NCI-H524 (cell line): ENCODE measurements around the gene ASIC4.
A peak's percentile ranks its signal among the peaks of the same experiment; 100 is the strongest.

Experiments used
- DNase-seq, 2 experiments: peaks; one replicate each; lab custom pipeline; 2025; lab: John Stamatoyannopoulos, UW

Gene ASIC4

GRCh38 chr2:219482674-219483405 is 31.4 kb upstream of the ASIC4 start:
- DNase-seq: no peak

- peak in 1 of 2 experiments; percentile 30 for DNase-seq
These were observed 30.6 kb upstream of the ASIC4 start for GRCh38 chr2:219483451-219484342.

DNA sequence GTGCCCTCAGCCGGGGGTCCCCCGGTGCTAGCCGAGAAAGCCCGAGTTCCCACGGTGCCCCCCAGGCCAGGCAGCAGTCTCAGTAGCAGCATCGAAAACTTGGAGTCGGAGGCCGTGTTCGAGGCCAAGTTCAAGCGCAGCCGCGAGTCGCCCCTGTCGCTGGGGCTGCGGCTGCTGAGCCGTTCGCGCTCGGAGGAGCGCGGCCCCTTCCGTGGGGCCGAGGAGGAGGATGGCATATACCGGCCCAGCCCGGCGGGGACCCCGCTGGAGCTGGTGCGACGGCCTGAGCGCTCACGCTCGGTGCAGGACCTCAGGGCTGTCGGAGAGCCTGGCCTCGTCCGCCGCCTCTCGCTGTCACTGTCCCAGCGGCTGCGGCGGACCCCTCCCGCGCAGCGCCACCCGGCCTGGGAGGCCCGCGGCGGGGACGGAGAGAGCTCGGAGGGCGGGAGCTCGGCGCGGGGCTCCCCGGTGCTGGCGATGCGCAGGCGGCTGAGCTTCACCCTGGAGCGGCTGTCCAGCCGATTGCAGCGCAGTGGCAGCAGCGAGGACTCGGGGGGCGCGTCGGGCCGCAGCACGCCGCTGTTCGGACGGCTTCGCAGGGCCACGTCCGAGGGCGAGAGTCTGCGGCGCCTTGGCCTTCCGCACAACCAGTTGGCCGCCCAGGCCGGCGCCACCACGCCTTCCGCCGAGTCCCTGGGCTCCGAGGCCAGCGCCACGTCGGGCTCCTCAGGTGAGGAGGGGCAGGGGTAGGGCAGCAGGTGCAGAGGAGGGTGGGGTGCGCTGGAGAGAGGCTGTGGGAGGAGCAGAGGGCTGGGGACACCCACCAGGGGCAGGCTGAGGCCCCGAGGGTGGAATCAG is 29.7 kb upstream of the ASIC4 start:
- DNase-seq: no peak

DNA sequence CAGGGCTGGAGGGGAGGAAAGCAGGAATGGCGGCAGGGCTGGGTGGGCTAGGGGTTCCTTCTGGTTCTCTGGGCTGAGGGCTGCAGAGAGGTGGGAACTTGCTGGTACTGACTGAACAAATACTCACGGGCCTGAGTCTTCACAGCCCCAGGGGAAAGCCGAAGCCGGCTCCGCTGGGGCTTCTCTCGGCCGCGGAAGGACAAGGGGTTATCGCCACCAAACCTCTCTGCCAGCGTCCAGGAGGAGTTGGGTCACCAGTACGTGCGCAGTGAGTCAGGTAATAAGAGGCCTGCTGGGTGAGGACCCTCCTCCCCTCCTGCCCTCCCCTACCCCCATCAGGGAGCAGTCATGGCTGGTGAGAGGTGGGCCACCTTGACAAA is 29.1 kb upstream of the ASIC4 start:
- no peak for DNase-seq

DNA sequence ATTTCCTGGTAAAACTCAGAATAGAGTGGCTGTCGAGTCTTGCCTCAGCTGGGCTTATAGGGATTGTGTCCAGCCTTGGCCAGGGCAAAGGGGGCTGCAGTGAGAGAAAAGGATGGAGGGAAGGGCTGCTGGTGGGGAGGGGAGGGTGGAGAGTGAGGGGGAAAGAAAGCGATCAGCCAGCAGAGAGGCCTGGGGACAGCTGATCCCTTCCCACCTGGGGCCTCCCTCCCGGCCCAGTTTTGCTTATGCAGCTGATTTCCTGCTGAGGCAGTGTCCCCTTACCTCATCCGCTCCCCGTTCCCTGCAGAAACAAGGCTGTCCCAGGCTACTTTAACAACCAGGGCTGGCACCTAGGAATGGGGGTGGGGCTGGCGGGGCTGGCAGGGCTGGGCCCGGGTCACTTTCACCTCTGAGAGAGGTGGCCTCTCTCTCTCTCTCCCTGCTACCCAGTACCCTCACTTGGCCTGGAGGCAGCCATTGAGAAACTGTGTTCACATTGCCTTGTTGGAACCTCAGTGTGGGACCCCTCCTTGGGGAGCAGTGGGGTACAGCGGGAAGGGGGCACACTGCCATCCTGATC is 27.8 kb upstream of the ASIC4 start:
- peak in 1 of 2 experiments; percentile 12 for DNase-seq

GRCh38 chr2:219488149-219488843 is 26.0 kb upstream of the ASIC4 start:
- no peak for DNase-seq

- no peak for DNase-seq
These were observed 25.5 kb upstream of the ASIC4 start for GRCh38 chr2:219488844-219489194.

- DNase-seq: no peak
These were observed 25.0 kb upstream of the ASIC4 start for GRCh38 chr2:219489315-219489714.

DNA sequence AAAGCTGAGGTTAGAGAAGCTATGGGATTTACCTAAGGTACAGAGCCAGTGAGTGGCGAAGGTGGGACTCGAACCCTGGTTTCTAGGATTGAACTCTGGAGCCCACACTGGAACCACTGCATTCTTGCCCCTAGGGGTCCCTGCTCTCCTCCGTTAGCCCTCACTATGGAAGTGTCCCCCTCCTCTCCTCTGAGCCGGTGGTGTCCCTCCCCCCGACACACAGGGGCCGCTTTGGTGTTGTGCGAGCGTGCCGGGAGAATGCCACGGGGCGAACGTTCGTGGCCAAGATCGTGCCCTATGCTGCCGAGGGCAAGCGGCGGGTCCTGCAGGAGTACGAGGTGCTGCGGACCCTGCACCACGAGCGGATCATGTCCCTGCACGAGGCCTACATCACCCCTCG is 24.1 kb upstream of the ASIC4 start:
- no peak for DNase-seq

DNA sequence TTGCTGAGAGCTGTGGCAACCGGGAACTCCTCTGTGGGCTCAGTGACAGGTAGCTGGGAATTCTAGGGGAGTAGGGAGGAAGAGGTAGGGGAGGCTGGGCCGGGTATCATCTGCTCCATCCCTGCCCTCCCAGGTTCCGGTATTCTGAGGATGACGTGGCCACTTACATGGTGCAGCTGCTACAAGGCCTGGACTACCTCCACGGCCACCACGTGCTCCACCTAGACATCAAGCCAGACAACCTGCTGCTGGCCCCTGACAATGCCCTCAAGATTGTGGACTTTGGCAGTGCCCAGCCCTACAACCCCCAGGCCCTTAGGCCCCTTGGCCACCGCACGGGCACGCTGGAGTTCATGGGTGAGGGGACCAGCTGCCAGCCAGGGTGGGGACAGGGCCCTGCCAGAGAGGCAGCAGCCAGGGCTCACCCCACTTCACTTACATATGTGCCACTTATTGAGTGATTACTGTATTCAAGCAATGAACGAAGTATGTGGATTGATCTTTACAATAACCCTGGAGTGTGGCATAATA is 23.6 kb upstream of the ASIC4 start:
- no peak for DNase-seq

- DNase-seq: no peak
These were observed 22.9 kb upstream of the ASIC4 start for GRCh38 chr2:219491278-219491963.

GRCh38 chr2:219492575-219492974 is 21.7 kb upstream of the ASIC4 start:
- DNase-seq: no peak

GRCh38 chr2:219493086-219493485 is 21.2 kb upstream of the ASIC4 start:
- DNase-seq: no peak

DNA sequence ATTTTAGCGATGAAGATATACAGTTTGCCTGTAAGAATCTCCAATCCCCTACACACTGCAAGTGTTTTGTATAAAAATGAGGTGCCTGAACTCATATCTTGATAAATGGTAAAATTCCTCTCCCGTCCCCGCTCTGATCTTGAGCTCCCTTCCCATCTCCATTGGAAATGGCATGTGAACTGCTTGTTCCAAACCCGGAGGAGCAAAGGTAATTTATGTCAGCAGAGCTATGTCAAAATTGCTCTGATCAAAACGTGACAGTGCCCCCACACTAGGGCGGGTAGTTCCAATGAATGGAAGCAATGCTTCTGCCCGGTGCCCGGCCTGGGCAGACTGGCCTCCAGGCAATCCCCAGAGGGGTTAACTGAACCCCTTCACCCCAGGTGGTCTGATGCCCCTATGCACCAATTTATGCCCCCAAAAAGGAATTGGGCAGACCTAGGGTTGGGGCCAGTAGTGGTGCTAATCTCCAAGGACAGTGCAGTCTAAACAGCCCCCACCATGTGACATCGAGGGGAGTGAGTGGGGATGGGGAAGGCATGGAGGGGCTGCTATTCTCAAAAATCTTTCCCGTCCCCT is 19.2 kb upstream of the ASIC4 start:
- DNase-seq: no peak

DNA sequence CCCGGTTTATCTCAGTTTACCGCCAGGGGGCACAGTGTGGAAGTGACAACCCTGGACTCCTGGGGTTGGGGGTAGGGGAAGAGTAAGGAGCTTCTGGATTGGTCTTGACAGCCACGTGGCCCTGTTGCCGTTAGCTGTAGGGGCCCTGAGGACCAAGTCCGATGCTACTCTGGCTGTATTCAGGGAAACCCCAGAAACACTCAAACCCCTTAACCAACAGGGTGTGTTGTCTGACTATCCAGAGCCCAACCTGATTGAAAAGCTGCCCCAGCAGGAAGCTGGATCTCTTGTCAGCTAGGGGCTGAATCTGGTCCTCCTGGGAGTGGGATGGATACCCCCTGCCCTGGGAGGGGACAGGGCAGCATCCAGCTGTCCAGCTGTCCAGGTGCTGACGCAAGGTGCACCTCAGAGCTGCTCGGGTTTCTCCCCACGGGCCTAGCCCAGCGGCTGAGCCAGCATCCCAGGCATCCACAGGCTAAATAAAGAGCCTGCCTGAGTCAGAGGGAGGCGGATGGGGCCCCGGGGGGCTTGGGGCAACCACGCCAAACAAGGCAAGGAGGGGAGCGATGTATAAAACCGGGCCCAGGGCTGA is 18.7 kb upstream of the ASIC4 start:
- DNase-seq: peak; percentile 69 to 85

- DNase-seq: no peak
These were observed 17.9 kb upstream of the ASIC4 start for GRCh38 chr2:219496247-219496824.

- peak in 1 of 2 experiments; percentile 27 for DNase-seq
These were observed 17.3 kb upstream of the ASIC4 start for GRCh38 chr2:219496825-219497494.

DNA sequence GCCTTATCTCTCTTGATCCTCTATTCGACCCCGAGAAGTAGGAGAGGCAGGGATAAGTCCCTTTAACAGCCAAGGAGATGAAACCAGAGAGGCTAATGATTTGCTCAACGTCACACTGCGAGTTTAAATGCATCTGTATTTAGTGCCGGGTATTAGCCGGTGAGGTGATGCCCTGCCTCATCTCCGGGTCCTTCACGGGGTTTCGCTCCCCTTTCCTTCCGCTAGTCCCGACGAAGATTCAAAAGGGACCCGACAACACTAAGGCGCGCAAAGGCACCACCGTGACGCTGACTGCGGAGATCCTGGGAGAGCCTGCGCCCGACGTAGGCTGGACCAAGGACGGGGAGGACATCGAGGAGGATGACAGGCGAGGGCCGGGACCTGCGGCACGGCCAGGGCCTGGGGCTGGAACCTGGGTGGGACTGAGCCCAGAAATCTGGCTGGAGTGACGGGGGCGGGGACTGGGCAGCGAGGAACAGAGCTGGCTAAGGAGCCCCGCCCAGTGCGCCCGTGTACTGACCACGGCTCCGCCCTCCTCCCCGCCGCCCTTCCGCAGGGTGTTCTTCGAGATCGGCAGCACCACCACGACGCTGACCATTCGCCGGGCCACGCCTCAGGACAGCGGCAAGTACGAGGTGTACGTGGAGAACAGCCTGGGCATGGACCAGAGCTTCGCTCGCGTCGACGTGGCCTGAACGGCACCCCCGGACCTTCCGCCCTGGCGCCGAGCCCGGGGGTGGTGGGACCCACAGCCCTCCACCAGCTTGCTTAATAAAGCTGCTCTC is 16.6 kb upstream of the ASIC4 start:
- no peak for DNase-seq
